Adipocyte (in vitro differentiated cells): Measurements from ENCODE around the gene TPCN2.
A peak's percentile ranks its signal among the peaks of the same experiment; 100 is the strongest.
"Not testable (repeated sequence)": the region's sequence is repeated elsewhere in the genome, so short reads cannot be mapped to it uniquely, and the experiment has no call there.

Source experiments
- DNase-seq: peaks from one replicate; pipeline ENCODE4 v3.0.0-alpha.2; 2015; ENCODE audit warnings: low read depth
- H3K27me3 ChIP-seq: replicated peaks from 2 replicates; pipeline ENCODE4 v1.7.0; 2013; ENCODE audit warnings: mild to moderate bottlenecking, low read length, moderate library complexity; ENCODE audit not compliant: control insufficient read depth, insufficient read depth
- H3K36me3 ChIP-seq: 2 replicates; pipeline ENCODE4 v1.7.0; 2013; ENCODE audit warnings: low read length, mild to moderate bottlenecking, moderate library complexity; ENCODE audit not compliant: control insufficient read depth, insufficient read depth, severe bottlenecking
- H3K4me1 ChIP-seq: 2 replicates; pipeline ENCODE4 v1.7.0; 2013; ENCODE audit warnings: mild to moderate bottlenecking, low read length, moderate library complexity; ENCODE audit not compliant: control insufficient read depth, insufficient read depth
- H3K4me3 ChIP-seq: 2 replicates; pipeline ENCODE4 v1.7.0; 2013; ENCODE audit warnings: mild to moderate bottlenecking, low read length, moderate library complexity
- H3K9ac ChIP-seq: 2 replicates; pipeline ENCODE4 v1.7.0; 2013; ENCODE audit warnings: mild to moderate bottlenecking, low read length, moderate library complexity
- H3K9me3 ChIP-seq: 2 replicates; pipeline ENCODE4 v1.7.0; 2013; ENCODE audit warnings: mild to moderate bottlenecking, low read length, moderate library complexity; ENCODE audit not compliant: control insufficient read depth

Gene TPCN2

DNA sequence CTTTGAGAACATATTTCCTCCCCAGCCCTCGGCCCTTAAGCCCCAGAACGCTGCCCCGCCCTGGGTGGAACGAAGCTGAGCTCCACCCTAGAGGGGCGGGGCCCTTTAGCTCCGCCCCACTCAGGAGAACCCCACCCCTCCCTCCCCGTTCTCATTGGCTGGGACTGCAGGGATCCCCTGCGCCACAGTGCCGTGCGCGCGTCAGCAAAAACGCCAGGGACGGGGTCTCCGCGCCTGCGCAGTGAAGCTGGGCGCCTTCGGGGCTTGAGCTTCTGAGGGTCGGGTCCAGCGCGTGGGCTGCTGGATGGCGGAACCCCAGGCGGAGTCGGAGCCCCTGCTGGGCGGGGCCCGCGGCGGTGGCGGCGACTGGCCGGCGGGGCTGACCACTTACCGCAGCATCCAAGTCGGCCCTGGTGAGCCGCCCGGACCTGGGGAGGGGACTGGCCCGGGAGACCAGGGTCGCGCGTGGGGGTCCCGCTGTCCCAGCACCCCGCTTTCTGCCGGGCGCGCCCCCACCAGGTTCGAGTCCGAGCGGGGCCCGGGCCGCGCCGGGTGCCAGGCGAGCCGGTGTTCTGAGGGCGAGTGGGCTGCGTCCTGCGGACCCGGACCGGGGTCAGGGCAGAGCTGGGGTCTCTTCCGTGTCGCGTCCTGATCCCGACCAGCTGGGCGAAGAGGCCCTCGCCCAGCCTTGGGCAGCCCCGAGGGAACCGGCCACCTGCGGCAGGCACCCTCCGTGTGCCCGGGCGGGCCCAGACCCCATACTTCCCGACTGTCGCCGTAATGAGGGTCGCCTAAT, at the start of gene TPCN2:
Gene TPCN2, plus strand, starts transcription at position 239 of the 796 bp plus-strand sequence. Its CDS starts 66 bp downstream, at position 305.
- Histone ChIP-seq H3K9me3 (no peaks in the 10 kb centered on the region), H3K9ac (peak within 1 kb of the TSS; percentile 95), H3K4me1 (peaks cover 43% of the 10 kb centered on the region), H3K36me3 (peaks cover under 1% of the 10 kb centered on the region), H3K4me3 (peak within 1 kb of the TSS; percentile 94), H3K27me3 (no peaks in the 10 kb centered on the region)
- peak; percentile 99 for DNase-seq

DNA sequence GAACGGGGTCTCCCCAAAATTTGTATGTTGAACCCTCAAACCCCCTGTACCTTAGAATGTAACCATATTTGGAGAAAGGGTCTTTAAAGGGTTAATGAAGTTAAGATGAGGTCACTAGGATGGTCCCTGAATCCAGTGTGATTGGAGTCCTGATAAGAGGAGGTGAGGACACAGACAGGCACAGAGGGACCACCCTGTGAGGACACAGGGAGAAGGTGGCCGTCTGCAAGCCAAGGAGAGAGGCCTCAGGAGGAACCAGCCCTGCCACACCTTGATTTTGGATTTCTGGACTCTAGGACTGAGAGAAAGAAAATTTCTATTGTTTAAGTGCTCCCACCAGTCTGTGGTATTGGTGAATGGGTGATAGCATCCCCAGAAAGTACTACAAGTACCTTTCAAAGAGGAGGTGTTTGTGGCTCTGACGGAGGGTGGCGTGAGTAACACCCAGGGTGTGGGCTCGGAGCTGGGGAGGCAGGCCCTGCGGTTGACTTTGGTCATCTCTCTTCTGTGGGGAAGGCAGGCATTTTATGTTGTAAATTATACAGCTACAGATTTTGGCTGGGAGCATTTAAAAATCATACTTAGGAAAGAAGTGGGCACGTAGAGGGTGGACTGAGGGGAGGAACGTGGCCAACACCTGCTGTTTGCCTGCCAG, 49.5 kb upstream of the TPCN2 start:
- no peak for DNase-seq
- peaks cover 35% of the 10 kb centered on the region for H3K4me1 ChIP-seq
- H3K9me3 ChIP-seq, result no peaks in the 10 kb centered on the region
- no peak overlapping the region for H3K9ac ChIP-seq
- no peak overlapping the region for H3K4me3 ChIP-seq
- H3K36me3 ChIP-seq, result no peaks in the 10 kb centered on the region
- H3K27me3 ChIP-seq, result peaks cover 5% of the 10 kb centered on the region

DNA sequence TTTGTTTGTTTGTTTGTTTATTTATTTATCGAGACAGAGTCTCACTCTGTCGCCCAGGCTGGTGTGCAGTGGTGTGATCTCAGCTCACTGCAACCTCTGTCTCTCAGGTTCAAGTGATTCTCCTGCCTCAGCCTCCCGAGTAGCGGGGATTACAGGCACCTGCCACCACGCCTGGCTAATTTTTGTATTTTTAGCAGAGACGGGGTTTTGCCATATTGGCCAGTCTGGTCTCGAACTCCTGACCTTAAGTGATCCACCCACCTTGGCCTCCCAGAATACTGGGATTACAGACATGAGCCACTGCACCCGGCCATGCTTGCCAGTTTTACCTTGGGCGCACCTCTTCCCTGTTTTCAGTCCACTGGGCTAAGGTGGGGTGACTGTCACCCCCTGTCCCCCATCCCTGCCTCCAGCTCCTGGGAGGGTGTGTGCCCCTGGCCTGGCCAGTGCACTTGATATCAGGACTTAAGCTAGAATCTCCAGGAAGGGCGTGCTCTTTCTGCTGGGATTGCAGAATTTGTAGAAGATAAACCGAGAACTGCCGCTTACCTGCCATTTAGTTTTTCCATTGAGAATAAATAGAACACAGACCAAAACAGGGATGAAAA, 48.9 kb upstream of the TPCN2 start:
- not testable (repeated sequence) for DNase-seq, H3K4me3 ChIP-seq, H3K27me3 ChIP-seq, H3K9me3 ChIP-seq, H3K36me3 ChIP-seq
- H3K9ac ChIP-seq, result peak overlapping the region; percentile 55
- peaks cover 35% of the 10 kb centered on the region for H3K4me1 ChIP-seq

DNA sequence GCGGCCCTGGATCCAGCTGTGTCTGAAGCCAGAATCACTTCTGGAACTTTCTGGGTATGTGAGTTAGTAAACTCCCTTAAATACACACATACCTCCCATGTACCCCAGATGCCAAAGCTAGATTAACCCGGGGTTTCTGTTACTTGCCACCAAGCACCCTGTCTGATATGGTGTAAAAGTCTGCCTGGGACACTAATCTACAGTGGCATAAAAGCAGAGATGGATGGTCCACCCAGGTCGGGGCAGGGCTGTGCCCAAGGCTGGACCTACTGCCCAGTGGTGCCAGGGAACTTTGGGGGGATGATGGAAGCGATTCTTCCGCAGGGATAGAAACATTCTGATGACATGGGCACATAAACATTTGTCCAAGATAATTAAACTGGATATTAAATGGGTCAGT, 48.3 kb upstream of the TPCN2 start:
- no peak overlapping the region for H3K4me3 ChIP-seq
- peaks cover 35% of the 10 kb centered on the region for H3K4me1 ChIP-seq
- H3K9ac ChIP-seq, result peak overlapping the region; percentile 55
- DNase-seq, result no peak
- no peaks in the 10 kb centered on the region for H3K27me3 ChIP-seq
- H3K36me3 ChIP-seq, result peaks cover 11% of the 10 kb centered on the region
- no peaks in the 10 kb centered on the region for H3K9me3 ChIP-seq

DNA sequence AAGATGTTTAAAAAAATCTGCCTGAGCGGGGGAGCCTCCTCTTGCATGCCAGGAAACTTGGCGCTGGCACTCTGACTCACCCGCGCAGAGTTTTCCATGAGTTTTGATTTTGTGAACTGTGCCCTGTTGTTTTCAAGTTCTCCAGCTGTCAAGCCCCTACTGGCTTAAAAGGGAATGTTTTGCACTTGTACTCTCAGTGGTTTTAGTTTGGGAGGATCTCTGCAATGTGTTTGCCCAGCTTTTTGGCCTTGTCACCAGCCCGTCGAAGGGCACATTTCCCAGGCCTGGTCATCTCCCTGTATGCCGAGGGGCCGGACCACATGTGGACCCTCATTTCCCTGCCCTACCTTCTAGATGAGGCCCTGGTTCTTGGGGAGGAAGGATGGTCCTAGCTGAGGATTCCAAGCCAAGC, 47.9 kb upstream of the TPCN2 start:
- peak; percentile 94 for DNase-seq
- Histone ChIP-seq H3K4me3 (no peak overlapping the region), H3K4me1 (peaks cover 35% of the 10 kb centered on the region), H3K9ac (peak overlapping the region; percentile 30), H3K9me3 (no peaks in the 10 kb centered on the region), H3K27me3 (no peaks in the 10 kb centered on the region), H3K36me3 (peaks cover 16% of the 10 kb centered on the region)

DNA sequence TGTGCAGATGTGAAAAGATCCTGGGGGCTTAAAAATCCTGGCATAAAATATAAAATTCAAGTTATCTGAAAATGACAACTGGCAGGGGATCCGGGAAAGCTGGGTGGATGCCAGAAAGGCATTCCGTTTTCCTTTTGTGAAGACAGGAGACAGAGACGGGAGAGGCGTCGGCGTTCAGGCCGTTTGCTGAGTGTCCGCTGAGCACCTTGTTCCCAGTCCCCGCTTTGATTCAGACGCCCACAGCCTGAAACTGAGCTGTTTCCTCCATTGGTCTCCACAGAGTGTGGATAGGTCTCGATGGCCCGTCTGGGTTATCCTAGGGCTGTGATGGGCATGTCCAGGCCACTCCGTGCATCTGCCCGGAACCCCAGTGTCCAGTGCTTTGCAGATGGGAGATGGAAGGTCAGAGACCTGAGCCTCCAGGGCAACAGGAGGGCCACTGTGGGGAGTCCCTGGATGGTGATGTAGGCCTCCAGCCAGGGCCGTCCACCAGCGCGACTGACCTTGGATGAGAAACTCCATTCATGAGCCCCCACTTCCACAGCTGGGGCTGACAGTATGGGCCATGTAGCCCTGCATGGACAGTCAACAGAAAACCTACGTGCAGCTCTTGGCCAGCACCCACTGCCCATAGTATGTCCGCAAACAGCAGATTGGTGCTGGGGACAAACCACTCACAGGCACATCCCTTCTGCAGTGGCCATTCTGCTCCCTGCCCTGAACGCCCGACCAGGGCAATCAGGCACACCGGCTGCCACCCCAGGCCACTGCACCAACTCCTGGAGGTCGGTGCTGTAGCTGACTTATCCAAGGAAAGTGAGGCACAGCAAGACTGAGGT, 47.3 kb upstream of the TPCN2 start:
- H3K4me3 ChIP-seq, result no peak overlapping the region

DNA sequence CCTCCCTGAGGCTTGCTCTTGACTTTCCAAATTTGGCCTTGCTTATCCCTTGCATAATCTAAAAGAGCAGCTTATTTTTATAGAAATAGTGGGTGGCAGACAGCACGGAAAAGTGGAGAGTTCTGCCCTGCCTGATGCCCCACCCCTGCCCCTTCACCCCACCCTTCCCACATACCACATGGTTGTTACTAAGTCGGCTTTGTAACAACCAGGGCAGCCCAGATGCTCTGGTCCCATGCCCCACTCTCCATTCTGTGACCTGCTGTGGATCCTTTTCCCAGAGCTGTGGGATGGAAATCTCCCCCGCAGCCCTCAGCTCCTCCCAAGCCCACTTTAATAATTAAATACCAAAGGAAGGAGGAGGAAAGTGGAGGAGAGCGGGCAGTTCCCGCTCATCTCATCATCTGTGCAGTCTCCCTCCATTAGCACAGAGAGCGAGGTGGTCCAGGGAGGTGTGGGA, 46.6 kb upstream of the TPCN2 start:
- peaks cover 40% of the 10 kb centered on the region for H3K4me1 ChIP-seq
- no peaks in the 10 kb centered on the region for H3K27me3 ChIP-seq
- no peaks in the 10 kb centered on the region for H3K9me3 ChIP-seq
- H3K9ac ChIP-seq, result peak overlapping the region; percentile 1
- no peak overlapping the region for H3K4me3 ChIP-seq
- H3K36me3 ChIP-seq, result peaks cover 19% of the 10 kb centered on the region
- DNase-seq, result no peak

More for the DNA sequence above, 47.3 kb upstream of the TPCN2 start:
- no peaks in the 10 kb centered on the region for H3K9me3 ChIP-seq
- H3K9ac ChIP-seq, result peak overlapping the region; percentile 30
- no peaks in the 10 kb centered on the region for H3K27me3 ChIP-seq
- H3K4me1 ChIP-seq, result peaks cover 35% of the 10 kb centered on the region
- no peak for DNase-seq
- peaks cover 17% of the 10 kb centered on the region for H3K36me3 ChIP-seq

DNA sequence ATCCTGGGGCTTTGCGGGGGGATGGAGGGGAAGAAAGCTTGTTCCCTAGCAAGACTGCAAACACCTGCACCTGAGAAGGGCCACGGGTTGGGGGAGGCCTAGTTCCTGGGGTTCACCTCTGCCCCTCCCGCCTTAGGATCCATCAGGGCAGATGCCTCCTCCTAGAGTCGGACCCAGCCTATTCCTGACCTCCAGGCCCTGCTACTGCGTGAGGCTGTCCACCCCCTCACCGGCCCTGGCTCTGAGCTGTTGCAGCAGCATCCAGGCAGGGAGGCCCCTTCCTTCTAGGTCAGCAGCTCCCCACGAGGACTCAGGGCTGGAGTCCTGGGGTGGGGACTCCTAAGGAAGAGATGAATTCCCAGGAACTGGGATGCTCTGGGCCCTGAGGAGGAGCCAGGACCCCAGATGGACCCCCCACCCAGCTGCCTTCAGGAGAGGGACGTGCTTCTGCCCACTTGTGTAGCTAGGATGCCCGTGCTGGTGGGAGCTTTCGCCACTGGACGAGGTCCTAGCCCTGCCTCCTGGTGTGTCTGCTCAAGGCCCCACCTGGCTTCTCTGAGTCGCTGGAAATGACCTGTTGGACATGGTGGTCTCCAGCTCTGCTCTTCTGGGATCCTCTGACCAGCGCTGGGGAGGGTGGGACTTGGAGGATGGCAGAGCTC, 46.0 kb upstream of the TPCN2 start:
- Histone ChIP-seq H3K9ac (peak overlapping the region; percentile 4), H3K9me3 (no peaks in the 10 kb centered on the region), H3K4me3 (no peak overlapping the region), H3K27me3 (no peaks in the 10 kb centered on the region), H3K36me3 (peaks cover 19% of the 10 kb centered on the region), H3K4me1 (peaks cover 45% of the 10 kb centered on the region)
- no peak for DNase-seq

DNA sequence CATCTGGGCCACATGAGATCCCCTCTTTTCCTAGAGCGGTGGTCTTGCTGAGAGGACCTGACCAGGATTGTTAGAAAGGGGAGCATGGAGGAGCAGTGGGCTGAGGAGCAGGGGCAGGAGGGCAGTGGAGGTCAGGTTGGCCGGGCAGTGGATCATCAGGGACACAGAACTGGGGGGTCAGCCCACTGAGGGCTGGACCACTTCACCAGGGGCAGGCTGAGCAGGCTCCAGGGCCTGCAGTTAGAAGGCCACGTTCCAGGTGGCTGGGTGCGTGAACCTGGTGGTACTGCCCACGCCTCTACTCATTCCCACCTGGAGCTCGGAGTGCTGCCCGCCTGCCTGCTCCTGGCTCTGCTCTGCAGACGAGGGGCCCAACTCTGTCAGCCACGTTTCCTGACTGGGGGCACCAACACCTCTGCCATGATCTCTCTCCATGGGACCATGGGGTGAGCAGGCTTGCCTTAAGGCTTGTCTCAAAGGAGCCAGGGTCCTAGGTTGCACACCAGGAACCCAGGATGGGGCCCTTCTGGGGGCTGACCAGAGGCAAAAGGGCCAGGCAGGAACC, 45.3 kb upstream of the TPCN2 start:
- H3K4me3 ChIP-seq, result no peak overlapping the region
- no peak for DNase-seq

DNA sequence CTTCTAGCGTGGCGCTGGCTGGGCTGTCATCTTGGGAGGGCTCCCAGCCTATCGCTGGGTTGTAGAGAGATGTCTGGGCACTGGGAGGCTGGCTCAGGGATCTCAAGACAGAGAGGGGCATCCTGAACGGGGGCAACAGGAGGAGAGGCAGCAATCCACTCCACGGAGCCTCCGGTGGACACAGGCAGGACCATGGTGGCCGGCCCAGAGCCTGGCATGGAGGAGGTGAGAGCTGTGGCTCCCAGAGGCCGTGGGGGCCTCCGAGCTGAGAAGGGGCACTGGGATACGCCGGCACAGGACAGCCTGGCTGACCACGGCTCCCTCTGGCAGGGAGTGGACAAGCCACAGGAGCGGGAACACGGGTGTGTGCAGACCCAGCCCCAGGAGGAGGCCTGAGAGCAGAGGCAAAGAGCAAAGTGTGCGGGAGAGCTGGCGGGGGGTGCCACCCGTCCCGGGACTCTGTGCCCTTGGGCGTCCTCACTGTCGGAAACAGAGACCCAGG, 44.8 kb upstream of the TPCN2 start:
- H3K27me3 ChIP-seq, result no peaks in the 10 kb centered on the region
- DNase-seq, result no peak

More for the DNA sequence above, 45.3 kb upstream of the TPCN2 start:
- peaks cover 19% of the 10 kb centered on the region for H3K36me3 ChIP-seq
- no peaks in the 10 kb centered on the region for H3K27me3 ChIP-seq
- H3K9ac ChIP-seq, result peak overlapping the region; percentile 4
- no peaks in the 10 kb centered on the region for H3K9me3 ChIP-seq
- H3K4me1 ChIP-seq, result peaks cover 49% of the 10 kb centered on the region

More for the DNA sequence above, 44.8 kb upstream of the TPCN2 start:
- H3K9ac ChIP-seq, result no peak overlapping the region
- peaks cover 49% of the 10 kb centered on the region for H3K4me1 ChIP-seq
- peaks cover 19% of the 10 kb centered on the region for H3K36me3 ChIP-seq
- H3K4me3 ChIP-seq, result no peak overlapping the region
- H3K9me3 ChIP-seq, result no peaks in the 10 kb centered on the region
